WI38 (cell line): ENCODE measurements around the gene KPNA2.
A peak's percentile ranks its signal among the peaks of the same experiment; 100 is the strongest.
"Not testable (repeated sequence)": the region's sequence is repeated elsewhere in the genome, so short reads cannot be mapped to it uniquely, and the experiment has no call there.

Source experiments
- H3K4me3 ChIP-seq: 2 replicates; pipeline ENCODE4 v1.5.1; 2011; ENCODE audit warnings: low read depth, mild to moderate bottlenecking, control low read depth, low read length
- CTCF ChIP-seq: IDR thresholded peaks from 2 replicates; pipeline ENCODE4 v1.5.1; 2012; ENCODE audit warnings: low read depth, mild to moderate bottlenecking, control low read depth, low read length

KPNA2 gene

GRCh38 chr17:68021963-68022362 lies 13.6 kb upstream of the KPNA2 start:
- no peak for TF ChIP-seq CTCF
- H3K4me3 ChIP-seq, result no peak overlapping the region

- H3K4me3 ChIP-seq, result not testable (repeated sequence)
Observed at GRCh38 chr17:68022547-68022946, 13.0 kb upstream of the KPNA2 start.

- no peak for TF ChIP-seq CTCF
- no peak overlapping the region for H3K4me3 ChIP-seq
Observed at GRCh38 chr17:68029512-68030215, 5.9 kb upstream of the KPNA2 start.

- no peak for TF ChIP-seq CTCF
- H3K4me3 ChIP-seq, result no peak overlapping the region
Observed at GRCh38 chr17:68033636-68034451, 1.7 kb upstream of the KPNA2 start.

GRCh38 chr17:68034452-68034776 lies 1.1 kb upstream of the KPNA2 start:
- TF ChIP-seq CTCF, result no peak

GRCh38 chr17:68035131-68035522 lies 408 bp upstream of the KPNA2 start:
- 0 out of 2 replicates have a peak overlapping the region, but pooled peaks have one; percentile 7 for H3K4me3 ChIP-seq
- no peak for TF ChIP-seq CTCF

More at GRCh38 chr17:68034452-68034776, 1.1 kb upstream of the KPNA2 start:
- H3K4me3 ChIP-seq, result no peak overlapping the region

- no peak for TF ChIP-seq CTCF
- H3K4me3 ChIP-seq, result peak overlapping the region; percentile 95
Observed at GRCh38 chr17:68036304-68037147, 991 bp downstream of the KPNA2 start.
